ENCODE results near the gene PLXNB2. TPM values are rescaled to one million over a fixed set of nuclear protein-coding genes. Genes with fewer than 3 reads are reported as not detected.
A peak's percentile ranks its signal among the peaks of the same experiment; 100 is the strongest.

PLXNB2 gene
- total and polyA plus RNA-seq, 12 donors, result 12.4 to 431 (median 296) TPM

DNA sequence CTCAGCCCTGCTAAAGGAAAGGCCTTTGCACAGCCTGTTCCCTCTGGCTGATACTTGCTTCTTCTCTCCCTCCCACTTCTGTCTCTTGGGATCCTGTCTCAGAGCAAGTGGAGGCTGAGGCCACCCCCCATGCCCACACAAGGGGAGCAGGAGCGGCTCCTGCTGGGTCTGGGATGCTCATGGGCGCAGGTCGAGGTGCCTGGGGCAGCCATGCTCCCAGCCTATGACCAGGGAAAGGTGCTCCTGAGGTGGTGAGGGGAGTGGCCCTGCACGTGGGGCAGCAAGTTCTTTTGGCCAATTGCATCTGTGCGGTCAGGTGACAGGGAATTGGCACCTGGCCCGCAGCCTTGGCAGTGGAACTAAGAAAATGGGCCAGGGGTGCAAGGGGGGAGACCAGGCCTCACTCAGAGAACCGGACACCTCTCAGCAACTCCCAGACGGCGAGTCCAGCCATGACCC lies 38.8 kb downstream of the PLXNB2 start:
- WGBS, 4 donors, result 40 to 56% (median 44%) methylated on average over 4 to 9 of the region's 9 CpGs
- intact Hi-C loops (cut with DNase I), result no loop called here
- Histone ChIP-seq H3K4me3 (no peak overlapping the region), H3K27me3 (no peaks in the 10 kb centered on the region), H3K36me3 (replicated peaks in 1 of 2) (no peaks in the 10 kb centered on the region), H3K4me1 (replicated peaks in 1 of 2) (peaks cover 31 to 41% of the 10 kb centered on the region in 2 donors), H3K27ac (peak overlapping the region in 1 of 5 donors; percentile 20), H3K9me3 (replicated peaks in 1 of 3) (no peaks in the 10 kb centered on the region)
- peak in 1 of 7 donors; percentile 46 for DNase-seq
- TF ChIP-seq POLR2A (IDR thresholded peaks at IDR 0.05), result no peak
- TF ChIP-seq, protein P1, sequence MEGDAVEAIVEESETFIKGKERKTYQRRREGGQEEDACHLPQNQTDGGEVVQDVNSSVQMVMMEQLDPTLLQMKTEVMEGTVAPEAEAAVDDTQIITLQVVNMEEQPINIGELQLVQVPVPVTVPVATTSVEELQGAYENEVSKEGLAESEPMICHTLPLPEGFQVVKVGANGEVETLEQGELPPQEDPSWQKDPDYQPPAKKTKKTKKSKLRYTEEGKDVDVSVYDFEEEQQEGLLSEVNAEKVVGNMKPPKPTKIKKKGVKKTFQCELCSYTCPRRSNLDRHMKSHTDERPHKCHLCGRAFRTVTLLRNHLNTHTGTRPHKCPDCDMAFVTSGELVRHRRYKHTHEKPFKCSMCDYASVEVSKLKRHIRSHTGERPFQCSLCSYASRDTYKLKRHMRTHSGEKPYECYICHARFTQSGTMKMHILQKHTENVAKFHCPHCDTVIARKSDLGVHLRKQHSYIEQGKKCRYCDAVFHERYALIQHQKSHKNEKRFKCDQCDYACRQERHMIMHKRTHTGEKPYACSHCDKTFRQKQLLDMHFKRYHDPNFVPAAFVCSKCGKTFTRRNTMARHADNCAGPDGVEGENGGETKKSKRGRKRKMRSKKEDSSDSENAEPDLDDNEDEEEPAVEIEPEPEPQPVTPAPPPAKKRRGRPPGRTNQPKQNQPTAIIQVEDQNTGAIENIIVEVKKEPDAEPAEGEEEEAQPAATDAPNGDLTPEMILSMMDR (IDR thresholded peaks at IDR 0.05), result no peak

DNA sequence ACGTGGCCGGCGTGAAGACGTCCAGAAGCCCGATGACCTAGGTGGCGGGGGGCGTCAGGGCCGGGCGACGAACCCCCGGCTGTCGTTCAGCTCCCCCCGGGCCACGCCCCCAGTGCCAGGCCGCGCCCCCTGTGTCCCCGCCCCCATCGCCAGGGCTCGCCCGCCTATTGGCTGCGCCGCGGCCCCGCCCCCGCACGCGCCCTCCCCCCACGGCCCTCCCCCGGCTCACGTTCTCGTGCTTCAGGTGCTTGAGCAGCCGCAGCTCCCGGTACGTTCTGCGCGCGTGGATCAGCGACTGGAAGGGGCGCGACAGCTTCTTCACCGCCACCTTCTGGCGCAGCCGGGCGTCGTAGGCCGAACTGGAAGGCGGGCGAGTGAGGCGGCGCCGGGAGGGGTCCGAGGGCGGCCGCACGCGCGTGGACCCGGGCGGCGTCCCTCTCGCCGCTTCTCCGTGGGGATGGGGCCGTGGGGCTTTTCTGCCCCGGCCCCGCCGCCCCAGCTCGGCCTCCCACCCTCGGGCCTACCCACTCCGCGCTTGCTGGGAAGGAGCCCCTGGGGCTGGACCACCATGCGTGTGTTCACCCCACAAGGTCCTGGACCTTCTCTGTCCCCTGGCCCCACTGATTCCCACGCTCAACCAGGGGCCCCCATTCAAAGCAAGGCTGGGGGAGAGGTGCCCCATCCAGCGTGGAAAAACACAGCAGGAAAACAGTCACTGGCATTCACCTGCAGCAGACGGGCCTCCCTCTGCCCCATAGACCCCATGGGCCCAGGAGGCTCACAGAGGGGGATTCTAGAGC lies 39.7 kb downstream of the PLXNB2 start:
- peak; percentile 62 to 84 (median 69) for DNase-seq
- TF ChIP-seq POLR2A (IDR thresholded peaks at IDR 0.05), result no peak
- TF ChIP-seq, protein P1 (IDR thresholded peaks at IDR 0.05), result peak in 2 of 6 experiments; percentile 4 to 29
- H3K4me1 ChIP-seq (replicated peaks in 1 of 2), result peaks cover 31 to 39% of the 10 kb centered on the region in 2 donors
- no peaks in the 10 kb centered on the region for H3K27me3 ChIP-seq
- no peaks in the 10 kb centered on the region for H3K9me3 ChIP-seq (replicated peaks in 1 of 3)
- no peaks in the 10 kb centered on the region for H3K36me3 ChIP-seq (replicated peaks in 1 of 2)
- peak overlapping the region in 1 of 4 donors; percentile 39 for H3K4me3 ChIP-seq
- 4 to 10% (median 5%) methylated on average over 4 to 75 of the region's 75 CpGs for WGBS, 4 donors
- intact Hi-C loops (cut with DNase I), result no loop called here
- H3K27ac ChIP-seq, result peak overlapping the region in 1 of 5 donors; percentile 20

- Histone ChIP-seq H3K36me3 (replicated peaks in 1 of 2) (no peaks in the 10 kb centered on the region), H3K4me1 (replicated peaks in 1 of 2) (peaks cover 31 to 38% of the 10 kb centered on the region in 2 donors), H3K4me3 (peak overlapping the region in 1 of 4 donors; percentile 39), H3K27ac (no peak overlapping the region), H3K9me3 (replicated peaks in 1 of 3) (no peaks in the 10 kb centered on the region), H3K27me3 (no peaks in the 10 kb centered on the region)
- no peak for DNase-seq
- intact Hi-C loops (cut with DNase I), result no loop called here
- 54 to 74% (median 63%) methylated on average over 14 to 37 of the region's 37 CpGs for WGBS, 4 donors
- no peak for TF ChIP-seq POLR2A (IDR thresholded peaks at IDR 0.05)
- TF ChIP-seq, protein P1 (IDR thresholded peaks at IDR 0.05), result no peak
These were observed 40.5 kb downstream of the PLXNB2 start for GRCh38 chr22:50266994-50267393.

DNA sequence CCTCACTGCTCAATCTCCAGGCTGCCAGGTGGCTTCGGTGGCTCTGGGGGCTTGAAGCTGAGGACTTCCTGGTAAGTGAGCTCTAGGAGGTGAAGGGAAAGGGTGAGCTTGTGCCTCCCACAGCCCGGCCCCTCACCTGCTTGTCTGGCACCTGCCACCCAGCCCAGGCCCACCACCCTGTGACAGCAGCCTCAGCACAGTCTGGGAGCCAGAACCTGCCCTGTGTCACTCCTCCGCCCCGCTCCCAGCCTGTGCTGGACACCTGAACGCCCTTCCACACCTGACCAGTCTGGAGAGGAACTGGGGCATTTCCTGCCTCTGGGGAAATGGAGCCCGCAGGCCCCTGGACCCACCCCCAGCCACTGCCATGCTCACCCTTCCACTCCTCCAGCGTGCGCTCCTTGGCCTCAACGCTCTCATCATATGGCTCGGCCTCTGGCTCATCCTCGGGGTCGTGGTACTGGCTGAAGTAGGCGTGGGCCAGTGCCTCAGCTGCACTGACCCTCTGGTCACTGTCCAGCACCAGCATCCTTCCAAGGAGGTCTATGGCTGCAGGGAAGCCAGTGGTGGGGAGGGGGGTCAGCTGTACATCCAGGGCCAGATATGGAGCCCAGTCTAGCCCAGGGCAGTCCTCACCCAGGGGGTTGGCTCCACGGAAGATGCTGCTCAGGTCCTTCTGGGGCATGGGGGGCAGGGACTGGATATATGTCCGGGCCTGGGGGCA lies 42.3 kb downstream of the PLXNB2 start:
- intact Hi-C loops (cut with DNase I), result no loop called here
- no peak overlapping the region for H3K4me3 ChIP-seq
- no peaks in the 10 kb centered on the region for H3K36me3 ChIP-seq (replicated peaks in 1 of 2)
- 80 to 87% (median 84%) methylated on average over 5 to 15 of the region's 15 CpGs for WGBS, 4 donors
- H3K4me1 ChIP-seq (replicated peaks in 1 of 2), result peaks cover 15 to 21% of the 10 kb centered on the region in 2 donors
- no peak for DNase-seq
- no peaks in the 10 kb centered on the region for H3K27me3 ChIP-seq
- no peak overlapping the region for H3K27ac ChIP-seq
- H3K9me3 ChIP-seq (replicated peaks in 1 of 3), result no peaks in the 10 kb centered on the region
- TF ChIP-seq, protein P1 (IDR thresholded peaks at IDR 0.05), result no peak
- TF ChIP-seq POLR2A (IDR thresholded peaks at IDR 0.05), result no peak
